CD14-positive monocyte (primary cell): Measurements from ENCODE around the gene PRR23E. TPM values are rescaled to one million over a fixed set of nuclear protein-coding genes. Genes with fewer than 3 reads are reported as not detected.

Experiments
- DNase-seq, 3 donors: peaks; one replicate each; pipeline ENCODE4 v3.0.0-alpha.2; 2011 to 2022
- H2AFZ ChIP-seq: 2 replicates; pipeline ENCODE4 v1.6.0; 2012; ENCODE audit warnings: mild to moderate bottlenecking, low read depth, low read length, inconsistent platforms; ENCODE audit not compliant: insufficient read depth, poor library complexity, severe bottlenecking
- H3K27ac ChIP-seq, 2 donors: 1 replicate in 1 of 2; 2 replicates in 1 of 2; pipeline ENCODE4 v1.5.1; 2012 to 2013; ENCODE audit warnings: low read length in 2 of 2, control low read depth in 1 of 2, inconsistent platforms in 1 of 2, low read depth in 1 of 2, mild to moderate bottlenecking in 1 of 2
- H3K27me3 ChIP-seq, 2 donors: one replicate each; pipeline versions ENCODE4 v1.6.0 to v1.6.1; 2011 to 2013; ENCODE audit warnings: low read length in 2 of 2; ENCODE audit not compliant: control insufficient read depth in 2 of 2, insufficient read depth in 2 of 2
- H3K36me3 ChIP-seq, 2 donors: replicated peaks in 1 of 2; 1 replicate in 1 of 2; 2 replicates in 1 of 2; pipeline versions ENCODE4 v1.5.1 to v1.6.1; 2012 to 2013; ENCODE audit warnings: low read length in 2 of 2, control low read depth in 1 of 2, inconsistent platforms in 1 of 2, mild to moderate bottlenecking in 1 of 2; ENCODE audit not compliant: insufficient read depth in 2 of 2, control insufficient read depth in 1 of 2
- H3K4me1 ChIP-seq, 2 donors: 1 replicate in 1 of 2; 2 replicates in 1 of 2; pipeline versions ENCODE4 v1.5.1 to v1.6.1; 2012 to 2013; ENCODE audit warnings: low read length in 2 of 2, control low read depth in 1 of 2, inconsistent platforms in 1 of 2, mild to moderate bottlenecking in 1 of 2, moderate library complexity in 1 of 2; ENCODE audit not compliant: insufficient read depth in 2 of 2, control insufficient read depth in 1 of 2
- H3K4me2 ChIP-seq: replicated peaks from 2 replicates; pipeline ENCODE3; 2012; ENCODE audit warnings: low read length, moderate library complexity, mild to moderate bottlenecking; ENCODE audit not compliant: poor library complexity, severe bottlenecking; ENCODE audit errors: extremely low read depth
- H3K4me3 ChIP-seq, 3 experiments: fragments of 200-600 bp in 1 of 3; sonication (generic) in 1 of 3; replicated peaks in 1 of 3; 1 replicate in 2 of 3; 2 replicates in 1 of 3; pipeline ENCODE4 v1.5.1; 2011 to 2013; ENCODE audit warnings: low read length in 3 of 3, mild to moderate bottlenecking in 3 of 3, control low read depth in 2 of 3, low read depth in 2 of 3, inconsistent platforms in 1 of 3, moderate library complexity in 1 of 3
- H3K79me2 ChIP-seq: 2 replicates; pipeline ENCODE4 v1.6.0; 2012; ENCODE audit warnings: mild to moderate bottlenecking, control low read depth, inconsistent platforms, low read length, moderate library complexity; ENCODE audit not compliant: insufficient read depth
- H3K9ac ChIP-seq: 2 replicates; pipeline ENCODE4 v1.6.0; 2017; ENCODE audit warnings: low read length, mild to moderate bottlenecking; ENCODE audit not compliant: insufficient read depth, poor library complexity, severe bottlenecking
- H3K9me3 ChIP-seq, 2 donors: replicated peaks in 1 of 2; 1 replicate in 1 of 2; 2 replicates in 1 of 2; pipeline versions ENCODE4 v1.5.1 to v1.6.1; 2012 to 2013; ENCODE audit warnings: low read length in 2 of 2, control low read depth in 1 of 2; ENCODE audit not compliant: control insufficient read depth in 1 of 2, insufficient read depth in 1 of 2
- H4K20me1 ChIP-seq: 2 replicates; pipeline ENCODE4 v1.6.0; 2012; ENCODE audit warnings: mild to moderate bottlenecking, low read length, control low read depth, moderate library complexity; ENCODE audit not compliant: insufficient read depth
- H3K27ac Mint-ChIP-seq, 7 donors: one replicate each; pipeline ENCODE4 v1.8.0; 2020; ENCODE audit warnings: mild to moderate bottlenecking in 7 of 7, mixed read lengths in 7 of 7, moderate library complexity in 6 of 7, inconsistent platforms in 2 of 7
- H3K27me3 Mint-ChIP-seq, 3 donors: one replicate each; pipeline ENCODE4 v1.8.0; 2021 to 2022; ENCODE audit warnings: low read depth in 3 of 3, mild to moderate bottlenecking in 3 of 3, mixed read lengths in 3 of 3, moderate library complexity in 3 of 3, inconsistent platforms in 1 of 3
- H3K36me3 Mint-ChIP-seq, 2 donors: one replicate each; pipeline ENCODE4 v1.8.0; 2020; ENCODE audit warnings: mixed read lengths in 2 of 2, inconsistent platforms in 1 of 2, mild to moderate bottlenecking in 1 of 2
- H3K4me1 Mint-ChIP-seq: one replicate; pipeline ENCODE4 v1.8.0; 2020; ENCODE audit warnings: mild to moderate bottlenecking, mixed read lengths
- H3K4me3 Mint-ChIP-seq, 2 donors: one replicate each; pipeline ENCODE4 v1.8.0; 2020; ENCODE audit warnings: mild to moderate bottlenecking in 2 of 2, mixed read lengths in 2 of 2, moderate library complexity in 1 of 2
- H3K9me3 Mint-ChIP-seq, 7 donors: one replicate each; pipeline ENCODE4 v1.8.0; 2020 to 2022; ENCODE audit warnings: mixed read lengths in 7 of 7, mild to moderate bottlenecking in 6 of 7, moderate library complexity in 6 of 7, inconsistent platforms in 2 of 7
- WGBS: methylation state at CpG from one replicate; pipeline ENCODE4 v1.1.5; 2013; ENCODE audit warnings: missing lambda C conversion rate; ENCODE audit not compliant: insufficient coverage; 5-methylcytosine and 5-hydroxymethylcytosine counted together
- intact Hi-C, 2 donors: fragments of 100-400 bp; cut with micrococcal nuclease; formaldehyde crosslinking; loops; one replicate each; pipeline versions ENCODE4 v1.15.0 to v1.15.1; 2023
- polyA plus RNA-seq, 3 donors: library from polyadenylated mRNA; depleted of rRNA in 1 of 3; unstranded in 2 of 3; stranded (reverse) in 1 of 3; fragments of 300-500 nt in 2 of 3; fragments of >200 nt in 1 of 3; fragmentation: Illumina TruSeq in 2 of 3; gene quantifications; 1 replicate in 2 of 3; 2 replicates in 1 of 3; pipeline ENCODE4 v1.2.3, GENCODE V29; 2012 to 2021
- TF ChIP-seq, protein P1 (sequence below): fragments of 200-600 bp; IDR thresholded peaks from one replicate; pipeline ENCODE4 v1.8.0; 2022; ENCODE audit warnings: antibody characterized with exemption, mild to moderate bottlenecking

The PRR23E gene
- polyA plus RNA-seq, 3 donors: not detected

DNA sequence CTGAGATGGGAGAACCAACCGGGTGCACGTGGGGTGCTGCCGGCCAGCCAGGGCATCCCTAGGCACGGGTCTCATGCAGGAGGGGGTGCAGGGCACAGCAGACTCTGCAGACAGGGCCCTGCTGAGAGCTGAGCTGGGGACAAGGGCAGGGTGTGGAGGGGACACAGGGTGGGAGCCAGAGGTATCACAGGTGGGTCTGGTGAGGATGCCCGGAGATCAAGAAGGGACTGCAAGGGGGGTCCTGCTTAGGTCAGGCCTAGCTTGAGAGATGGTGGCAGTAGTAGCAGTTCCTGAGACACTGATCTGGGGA is 39.5 kb upstream of the PRR23E start:
- Histone ChIP-seq H3K9me3 (peaks cover 0 to 16% of the 10 kb centered on the region in 2 donors), H3K4me1 (no peaks in the 10 kb centered on the region), H3K9ac (no peak overlapping the region), H3K36me3 (no peaks in the 10 kb centered on the region), H2AFZ (no peak overlapping the region), H3K4me2 (no peak overlapping the region), H3K79me2 (no peaks in the 10 kb centered on the region), H3K27ac (no peak overlapping the region), H3K27me3 (peaks cover 0 to 2% of the 10 kb centered on the region in 2 donors), H4K20me1 (no peaks in the 10 kb centered on the region), H3K4me3 (no peak overlapping the region)
- 97% methylated on average over 5 of the region's 5 CpGs for WGBS
- Mint-ChIP-seq H3K4me3 (no peak overlapping the region), H3K36me3 (no peaks in the 10 kb centered on the region), H3K4me1 (no peaks in the 10 kb centered on the region), H3K9me3 (peaks cover 0 to 2% (median 0%) of the 10 kb centered on the region in 7 donors), H3K27me3 (peaks cover 2 to 7% (median 6%) of the 10 kb centered on the region in 3 donors), H3K27ac (no peak overlapping the region)
- no peak for DNase-seq
- TF ChIP-seq, protein P1, sequence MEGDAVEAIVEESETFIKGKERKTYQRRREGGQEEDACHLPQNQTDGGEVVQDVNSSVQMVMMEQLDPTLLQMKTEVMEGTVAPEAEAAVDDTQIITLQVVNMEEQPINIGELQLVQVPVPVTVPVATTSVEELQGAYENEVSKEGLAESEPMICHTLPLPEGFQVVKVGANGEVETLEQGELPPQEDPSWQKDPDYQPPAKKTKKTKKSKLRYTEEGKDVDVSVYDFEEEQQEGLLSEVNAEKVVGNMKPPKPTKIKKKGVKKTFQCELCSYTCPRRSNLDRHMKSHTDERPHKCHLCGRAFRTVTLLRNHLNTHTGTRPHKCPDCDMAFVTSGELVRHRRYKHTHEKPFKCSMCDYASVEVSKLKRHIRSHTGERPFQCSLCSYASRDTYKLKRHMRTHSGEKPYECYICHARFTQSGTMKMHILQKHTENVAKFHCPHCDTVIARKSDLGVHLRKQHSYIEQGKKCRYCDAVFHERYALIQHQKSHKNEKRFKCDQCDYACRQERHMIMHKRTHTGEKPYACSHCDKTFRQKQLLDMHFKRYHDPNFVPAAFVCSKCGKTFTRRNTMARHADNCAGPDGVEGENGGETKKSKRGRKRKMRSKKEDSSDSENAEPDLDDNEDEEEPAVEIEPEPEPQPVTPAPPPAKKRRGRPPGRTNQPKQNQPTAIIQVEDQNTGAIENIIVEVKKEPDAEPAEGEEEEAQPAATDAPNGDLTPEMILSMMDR: no peak
- intact Hi-C loops: no loop called here

DNA sequence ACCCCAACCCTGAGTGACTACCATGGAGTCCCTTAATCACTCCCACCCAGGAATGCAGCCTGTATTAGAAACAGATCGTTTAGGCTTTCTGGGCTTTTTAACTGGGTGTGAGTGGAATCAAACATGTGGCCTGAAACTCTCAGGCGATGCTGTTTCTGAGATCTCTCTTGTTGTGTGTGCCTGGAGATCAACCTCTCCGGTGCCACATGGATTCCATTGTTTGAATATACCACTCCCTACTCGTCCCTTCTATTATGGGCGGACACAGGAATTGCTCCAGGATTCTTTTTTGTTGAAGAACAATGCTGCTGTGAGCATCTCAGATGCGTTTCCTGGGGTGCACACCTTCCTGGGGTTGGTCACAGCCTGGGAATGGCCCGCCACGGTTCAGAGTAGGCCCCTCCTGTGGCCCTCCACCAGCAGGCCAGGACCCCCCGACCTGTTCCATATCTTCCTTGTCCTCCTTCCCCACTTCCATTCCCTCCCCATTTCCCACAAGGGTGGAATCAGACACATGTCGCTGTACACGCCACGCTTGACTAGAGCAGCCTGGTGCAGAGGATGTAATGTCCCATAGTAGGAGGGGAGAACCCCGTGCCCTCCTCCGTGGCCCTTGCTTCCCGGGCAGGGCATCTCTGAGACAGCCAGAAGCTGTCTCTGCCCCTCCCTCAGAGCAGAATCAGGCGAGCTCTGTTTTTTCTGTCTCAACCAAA is 36.4 kb upstream of the PRR23E start:
- intact Hi-C loops: no loop called here
- Mint-ChIP-seq H3K4me3 (no peak overlapping the region), H3K9me3 (no peaks in the 10 kb centered on the region), H3K36me3 (no peaks in the 10 kb centered on the region), H3K27me3 (peaks cover 5 to 9% (median 6%) of the 10 kb centered on the region in 3 donors), H3K27ac (no peak overlapping the region), H3K4me1 (no peaks in the 10 kb centered on the region)
- Histone ChIP-seq H3K36me3 (no peaks in the 10 kb centered on the region), H3K79me2 (no peaks in the 10 kb centered on the region), H4K20me1 (no peaks in the 10 kb centered on the region), H3K27me3 (peaks cover 0 to 4% of the 10 kb centered on the region in 2 donors), H2AFZ (no peak overlapping the region), H3K9me3 (peaks cover 0 to 16% of the 10 kb centered on the region in 2 donors), H3K27ac (no peak overlapping the region), H3K4me2 (no peak overlapping the region), H3K4me1 (no peaks in the 10 kb centered on the region), H3K4me3 (no peak overlapping the region), H3K9ac (no peak overlapping the region)
- TF ChIP-seq, protein P1: no peak
- WGBS: 73% methylated on average over 11 of the region's 16 CpGs
- DNase-seq: no peak
